Superior temporal gyrus (tissue), 1 donor: ENCODE measurements around the gene PRKCB.
A peak's percentile ranks its signal among the peaks of the same experiment; 100 is the strongest.

Source experiments
- DNase-seq: peaks from one replicate; pipeline ENCODE4 v3.0.0-alpha.2; 2016; ENCODE audit errors: extremely low spot score

The PRKCB gene

DNA sequence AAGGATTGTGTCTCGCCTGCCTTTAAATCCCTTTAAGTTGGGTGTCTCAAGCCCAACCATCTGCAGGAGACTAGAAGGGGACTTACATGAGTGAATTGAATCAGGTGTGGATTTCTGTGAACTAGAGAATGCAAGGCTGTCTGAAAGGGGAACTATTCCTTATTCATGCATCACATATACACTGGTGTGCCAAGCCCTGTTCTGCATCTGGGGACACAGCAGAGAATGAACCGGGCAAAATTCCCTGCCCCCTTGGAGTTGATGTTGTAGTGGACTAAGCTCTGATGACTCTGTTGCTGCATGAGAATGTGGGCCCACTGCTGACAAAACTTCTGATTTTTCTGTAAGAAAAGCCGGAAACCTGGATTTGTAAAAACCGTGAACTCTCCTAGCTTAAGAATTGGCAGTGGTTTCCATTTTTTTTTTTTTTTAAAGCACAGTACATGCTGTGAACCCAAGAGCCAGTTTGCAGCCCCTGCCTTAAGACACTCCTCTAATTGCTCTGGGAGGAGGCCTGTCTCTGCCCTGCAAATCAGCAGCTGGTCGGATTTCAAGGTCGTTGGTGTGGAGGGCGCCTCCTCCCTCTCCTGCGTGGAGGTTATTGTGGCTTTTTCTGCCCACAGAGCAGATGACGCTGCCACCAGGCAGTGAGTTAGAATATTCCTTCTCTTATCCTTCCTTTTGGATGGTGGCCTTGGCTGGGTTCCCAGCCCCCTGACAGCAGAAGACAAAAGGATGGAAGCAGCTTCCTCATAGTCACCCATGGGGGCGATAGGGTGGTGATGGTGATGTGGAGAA, 131.0 kb downstream of the PRKCB start:
- no peak for DNase-seq

DNA sequence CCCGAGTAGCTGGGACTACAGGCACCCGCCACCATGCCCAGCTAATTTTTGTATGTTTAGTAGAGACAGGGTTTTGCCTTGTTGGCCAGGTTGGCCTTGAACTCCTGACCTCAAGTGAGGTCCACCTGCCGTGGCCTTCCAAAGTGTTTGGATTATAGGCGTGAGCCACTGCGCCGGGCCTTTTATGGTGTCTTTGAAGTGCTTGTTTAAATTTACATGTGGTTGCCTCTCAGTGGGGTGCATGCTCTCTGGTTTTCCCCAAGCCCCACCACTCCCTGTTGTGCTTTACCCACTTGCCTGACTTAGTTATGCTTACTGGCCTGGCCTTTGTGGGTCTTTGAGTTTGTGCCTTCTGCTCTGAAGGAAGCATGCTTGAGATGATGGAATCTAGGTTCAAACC, 132.0 kb downstream of the PRKCB start:
- no peak for DNase-seq

DNA sequence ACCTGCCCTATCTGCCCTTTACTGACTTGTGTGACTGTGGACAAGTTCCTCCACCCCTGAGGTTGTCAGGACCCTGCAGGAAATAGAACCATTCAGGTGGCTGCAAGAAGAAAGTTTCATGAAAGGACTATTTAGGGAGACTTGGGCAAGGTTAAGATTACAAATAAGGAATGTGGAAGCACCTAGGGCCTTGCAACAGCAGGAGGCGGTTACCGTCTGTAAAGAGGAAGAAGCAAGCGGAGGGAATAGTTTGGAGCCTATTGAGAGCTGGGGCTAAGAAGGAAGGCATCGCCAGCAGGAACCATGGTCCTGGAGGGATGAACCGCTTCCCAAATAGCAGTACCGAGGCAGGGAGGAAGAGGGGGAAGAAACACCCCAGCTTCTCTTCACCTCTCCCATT, 132.4 kb downstream of the PRKCB start:
- no peak for DNase-seq

DNA sequence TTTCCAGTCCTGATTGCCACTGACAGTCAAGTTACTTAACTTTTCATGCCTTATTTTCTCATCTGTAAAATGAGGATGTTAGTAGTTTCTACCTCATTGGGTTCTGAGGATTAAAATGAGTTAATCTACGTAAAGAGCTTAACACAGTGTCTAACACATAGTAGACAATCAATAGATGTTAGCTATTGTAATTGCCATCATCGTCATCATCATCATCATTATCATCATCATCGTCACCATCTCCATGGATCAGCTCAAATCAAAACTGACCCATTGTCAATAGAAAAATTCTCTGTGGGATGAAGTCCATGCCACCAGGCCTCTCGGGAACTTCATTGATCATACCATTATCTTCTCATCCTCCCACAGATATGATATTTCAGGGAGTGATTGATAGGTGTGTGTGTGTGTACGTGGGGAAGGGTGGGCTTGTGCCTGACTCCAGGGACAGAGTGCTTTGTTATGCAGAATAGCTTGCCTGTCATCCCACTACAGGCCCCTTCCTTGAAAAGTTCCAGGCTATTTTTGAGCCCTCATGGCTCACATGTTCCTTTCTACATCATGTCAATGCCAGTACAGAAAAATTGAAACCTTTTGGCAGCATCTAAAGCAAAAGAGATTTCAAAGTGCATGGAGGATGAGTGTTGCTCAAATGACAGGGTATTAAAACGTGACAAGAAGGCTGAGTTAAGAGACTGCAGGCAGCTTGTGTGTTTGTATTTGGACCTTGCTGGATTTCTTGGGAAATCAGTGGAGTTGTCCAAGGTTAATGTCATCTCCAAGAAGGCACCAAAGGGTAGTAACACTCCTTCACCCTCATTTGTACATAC, 133.9 kb downstream of the PRKCB start:
- DNase-seq: no peak

GRCh38 chr16:23974223-23974622, 138.4 kb downstream of the PRKCB start:
- DNase-seq: no peak

DNA sequence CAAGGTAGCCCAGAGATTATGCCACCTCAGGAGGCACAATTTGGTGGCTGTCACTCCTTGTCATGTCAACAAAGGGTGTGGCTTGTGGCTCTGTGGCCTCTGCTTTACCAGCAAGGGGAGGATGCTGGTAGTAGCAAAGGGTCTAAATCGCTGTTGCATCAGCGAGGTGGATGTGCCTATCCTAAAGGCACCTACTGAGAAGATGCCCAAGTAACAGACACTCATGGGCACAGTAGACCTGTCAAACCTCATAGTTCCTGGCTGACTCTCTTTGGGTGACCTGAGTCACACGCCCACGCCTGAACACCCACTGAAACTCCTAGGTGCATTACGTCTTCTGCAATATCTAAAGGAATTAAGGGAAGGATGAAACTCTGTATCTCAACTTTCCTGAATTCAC, 139.5 kb downstream of the PRKCB start:
- DNase-seq: no peak

DNA sequence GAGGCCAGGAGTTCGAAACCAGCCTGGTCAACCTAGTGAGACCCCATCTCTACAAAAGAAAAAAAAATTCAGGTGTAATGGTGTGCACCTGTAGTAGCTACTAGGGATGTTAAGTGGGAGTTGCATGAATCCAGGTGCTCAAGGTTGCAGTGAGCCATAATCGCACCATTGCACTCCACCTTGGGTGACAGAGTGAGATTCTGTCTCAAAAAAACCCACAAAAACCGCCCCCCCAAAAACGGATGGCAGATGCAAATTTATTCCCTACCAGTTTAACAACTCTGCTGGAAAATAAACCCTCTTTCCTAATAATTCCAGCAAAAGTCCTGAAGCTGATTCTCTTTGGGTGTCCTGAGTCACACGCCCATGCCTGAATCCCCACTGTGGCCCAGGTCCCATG, 140.3 kb downstream of the PRKCB start:
- no peak for DNase-seq

GRCh38 chr16:23976524-23976923, 140.7 kb downstream of the PRKCB start:
- no peak for DNase-seq

DNA sequence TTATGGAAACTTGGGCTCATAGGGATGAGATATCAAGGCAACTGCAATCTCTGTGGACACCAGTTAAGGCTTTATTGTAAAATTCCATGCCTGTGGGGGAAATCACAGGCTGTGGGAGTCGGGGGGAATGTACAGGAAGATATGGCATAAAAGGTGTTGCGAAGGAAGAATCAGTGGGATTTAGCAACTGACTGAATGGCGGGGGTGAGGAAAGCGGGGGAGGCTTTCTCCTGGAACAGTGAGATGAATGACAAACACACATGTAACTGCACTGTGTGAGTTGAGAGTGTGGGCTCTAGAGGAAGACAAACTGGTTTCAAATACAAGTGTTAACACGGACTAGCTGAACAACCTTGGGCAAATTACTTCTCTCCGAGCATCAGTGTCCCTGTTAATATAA, 143.7 kb downstream of the PRKCB start:
- peak; percentile 42 for DNase-seq

DNA sequence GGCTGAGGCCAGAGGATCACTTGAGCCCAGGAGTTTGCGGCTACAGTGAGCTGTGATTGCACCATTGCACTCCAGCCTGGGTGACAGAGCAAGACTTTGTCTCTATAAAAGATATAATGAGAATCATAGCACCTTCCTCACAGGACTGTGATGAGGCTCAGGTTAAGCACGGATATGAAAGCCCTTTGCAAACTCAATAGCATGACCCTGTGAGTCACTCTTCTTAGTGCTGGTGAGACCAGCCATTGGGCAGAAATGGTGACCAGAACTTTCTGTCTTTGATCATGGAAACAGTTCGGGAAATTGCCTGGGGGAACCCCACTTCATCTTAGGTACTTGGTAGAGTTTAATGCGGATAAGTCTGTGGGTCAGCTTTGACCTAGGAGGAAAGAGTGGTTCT, 144.2 kb downstream of the PRKCB start:
- no peak for DNase-seq

DNA sequence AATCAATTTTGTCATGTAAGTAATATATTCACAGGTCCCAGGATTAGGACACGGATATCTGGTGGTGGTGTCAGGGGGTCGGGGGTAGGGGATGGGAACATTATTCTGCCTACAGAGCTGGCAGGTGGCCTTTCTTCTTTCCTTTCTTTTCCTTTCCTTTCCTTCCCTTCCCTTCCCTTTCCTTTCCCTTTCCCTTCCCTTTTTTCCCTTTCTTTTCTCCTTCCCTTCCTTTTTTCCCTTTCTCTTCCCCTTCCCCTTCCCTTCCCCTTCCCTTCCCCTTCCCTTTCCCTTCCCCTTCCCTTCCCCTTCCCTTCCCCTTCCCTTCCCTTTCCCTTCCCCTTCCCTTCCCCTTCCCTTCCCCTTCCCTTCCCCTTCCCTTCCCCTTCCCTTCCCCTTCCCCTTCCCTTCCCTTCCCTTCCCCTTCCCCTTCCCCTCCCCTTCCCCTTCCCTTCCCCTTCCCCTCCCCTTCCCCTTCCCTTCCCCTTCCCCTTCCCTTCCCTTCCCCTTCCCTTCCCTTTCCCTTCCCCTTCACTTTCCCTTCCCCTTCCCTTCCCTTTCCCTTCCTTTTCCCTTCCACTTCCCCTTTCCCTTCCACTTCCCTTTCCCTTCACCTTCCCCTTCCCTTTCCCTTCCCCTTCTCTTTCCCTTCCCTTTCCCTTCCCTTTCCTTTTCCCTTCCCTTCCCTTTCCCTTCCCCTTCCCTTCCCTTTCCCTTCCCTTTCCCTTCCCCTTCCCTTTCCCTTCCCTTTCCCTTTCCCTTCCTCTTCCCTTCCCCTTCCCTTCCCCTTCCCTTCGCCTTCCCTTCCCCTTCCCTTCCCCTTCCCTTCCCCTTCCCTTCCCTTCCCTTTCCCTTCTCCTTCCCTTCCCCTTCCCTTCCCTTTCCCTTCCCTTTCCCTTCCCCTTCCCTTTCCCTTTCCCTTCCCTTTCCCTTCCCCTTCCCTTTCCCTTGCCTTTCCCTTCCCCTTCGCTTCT, 145.9 kb downstream of the PRKCB start:
- no peak for DNase-seq

- DNase-seq: no peak
These were observed 150.7 kb downstream of the PRKCB start for GRCh38 chr16:23986455-23986854.

DNA sequence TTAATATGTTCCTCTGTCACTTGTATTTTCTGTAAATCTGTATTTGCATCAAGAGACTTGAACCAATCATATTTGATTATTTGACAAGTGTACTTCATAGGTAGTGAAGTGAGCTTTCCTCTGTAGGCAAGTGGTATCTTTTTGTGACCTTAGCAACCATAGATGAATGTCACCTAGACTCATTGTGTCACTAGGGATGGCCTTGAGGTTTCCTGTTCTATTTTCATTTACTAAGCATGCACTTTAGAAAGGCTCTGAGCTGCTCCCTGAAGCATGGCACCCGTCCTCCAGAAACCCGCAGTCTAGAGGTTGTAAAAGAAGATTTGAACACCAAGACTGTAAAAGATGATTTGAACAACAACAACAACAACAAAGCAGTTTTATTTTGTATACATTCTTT, 151.7 kb downstream of the PRKCB start:
- DNase-seq: no peak

DNA sequence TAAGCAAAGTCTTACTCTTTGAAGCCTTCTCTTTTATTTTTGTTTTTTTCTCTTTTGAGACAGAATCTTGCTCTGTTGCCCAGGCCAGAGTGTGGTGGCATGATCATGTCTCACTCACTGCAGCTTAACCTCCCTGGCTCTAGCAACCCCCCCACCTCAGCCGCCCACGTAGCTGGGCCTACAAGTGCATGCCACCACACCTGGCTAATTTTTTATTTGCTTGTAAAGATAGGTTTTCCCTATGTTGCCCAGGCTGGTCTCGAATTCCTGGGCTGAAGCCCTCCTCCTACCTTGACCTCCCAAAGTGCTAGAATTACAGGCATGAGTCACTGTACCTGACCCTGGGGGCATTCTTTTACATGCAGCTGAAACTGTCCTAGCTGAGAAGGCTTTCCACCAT, 154.7 kb downstream of the PRKCB start:
- DNase-seq: no peak

GRCh38 chr16:23991066-23991465, 155.3 kb downstream of the PRKCB start:
- no peak for DNase-seq

DNA sequence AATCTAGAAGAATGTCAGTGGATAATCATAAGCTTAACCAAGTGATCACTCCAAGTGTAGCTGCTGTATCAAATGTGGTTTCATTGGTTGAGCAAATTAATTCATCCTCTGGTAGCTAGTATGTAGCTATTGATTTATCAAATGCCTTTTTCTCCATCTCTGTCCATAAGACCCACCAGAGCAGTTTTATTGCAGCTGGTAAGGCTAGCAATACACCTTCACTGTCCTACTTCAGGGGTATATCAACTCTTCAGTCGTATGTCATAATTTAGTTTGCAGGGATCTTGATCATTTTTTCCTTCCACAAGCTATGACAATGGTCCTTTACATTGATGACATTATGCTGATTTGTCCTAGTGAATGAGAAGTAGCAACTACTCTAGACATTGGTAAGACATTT, 158.8 kb downstream of the PRKCB start:
- DNase-seq: no peak

DNA sequence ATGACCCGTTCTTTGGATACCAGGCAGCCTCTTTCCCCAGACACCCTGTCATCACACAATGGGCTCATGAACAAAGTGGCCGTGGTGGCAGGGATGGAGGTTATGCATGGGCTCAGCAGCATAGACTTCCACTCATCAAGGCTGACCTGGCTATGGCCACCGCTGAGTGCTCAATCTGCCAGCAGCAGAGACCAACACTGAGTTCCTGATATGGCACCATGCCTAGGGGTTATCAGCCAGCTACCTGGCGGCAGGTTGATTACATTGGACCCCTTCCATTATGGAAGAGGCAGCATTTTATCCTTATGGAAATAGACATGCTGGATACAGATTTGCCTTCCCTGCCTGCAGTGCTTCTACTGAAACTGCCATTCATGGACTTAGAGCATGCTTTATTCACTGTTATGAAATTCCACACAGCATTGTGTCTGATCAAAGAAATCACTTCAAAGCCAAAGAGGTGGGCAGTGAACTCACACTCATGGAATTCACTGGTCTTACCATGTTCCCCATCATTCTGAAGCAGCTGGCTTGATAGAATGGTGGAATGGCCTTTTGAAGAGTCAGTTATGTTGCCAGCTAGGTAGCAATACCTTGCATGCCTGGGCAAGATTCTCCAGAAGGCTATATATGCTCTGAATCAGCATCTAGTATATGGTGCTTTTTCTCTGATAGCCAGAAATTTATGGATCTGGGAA, 160.6 kb downstream of the PRKCB start:
- DNase-seq: no peak

GRCh38 chr16:23998771-23999170, 163.0 kb downstream of the PRKCB start:
- DNase-seq: no peak

DNA sequence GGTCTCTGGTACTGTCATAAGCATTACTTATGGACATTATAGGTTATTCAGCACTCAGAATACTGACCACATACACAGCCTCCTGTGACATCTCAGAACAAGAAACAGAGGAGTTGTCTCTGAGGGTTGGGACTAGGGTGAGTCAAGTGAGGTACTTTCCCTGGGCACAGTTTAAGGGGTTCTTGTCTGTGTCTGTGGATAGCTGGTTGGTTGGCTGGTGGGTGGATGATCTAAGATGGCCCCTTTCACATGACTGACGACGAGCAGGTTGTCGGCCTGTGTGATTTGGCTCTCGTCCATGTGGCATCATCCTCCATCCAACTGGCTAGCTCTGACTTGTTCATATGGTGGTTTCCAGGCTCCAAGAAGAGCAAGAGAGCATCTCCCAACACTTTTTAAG, 163.9 kb downstream of the PRKCB start:
- no peak for DNase-seq

GRCh38 chr16:24001710-24002109, 165.9 kb downstream of the PRKCB start:
- no peak for DNase-seq

- no peak for DNase-seq
These were observed 166.8 kb downstream of the PRKCB start for GRCh38 chr16:24002619-24003018.
